ENCODE data around the gene PMM1. TPM values are rescaled to one million over a fixed set of nuclear protein-coding genes. Genes with fewer than 3 reads are reported as not detected.
A peak's percentile ranks its signal among the peaks of the same experiment; 100 is the strongest.

The PMM1 gene
- total RNA-seq, 1 experiment from 2014 or later, result 30.5 TPM

- BruUV-seq (replicated peaks), result TSS peak; percentile 80
- Histone ChIP-seq H3K27me3 (ENCODE audit: control insufficient read depth, insufficient read depth, low read length) (no peaks in the 10 kb centered on the region), H3K36me3 (ENCODE audit: control insufficient read depth, insufficient read depth, low read length) (no peaks in the 10 kb centered on the region; the same call in 1 of the 2 replicates), H3K9me3 (ENCODE audit: control insufficient read depth, insufficient read depth, low read depth, low read length) (no peaks in the 10 kb centered on the region), H3K4me1 (ENCODE audit: control insufficient read depth, insufficient read depth, low read length) (peaks cover 32% of the 10 kb centered on the region), H3K4me3 (ENCODE audit: low read depth in 2 of 2, low read length in 2 of 2) (no peak overlapping the region), H3K27ac (ENCODE audit: low read length) (no peak overlapping the region)
- DNase-seq (ENCODE audit: low read depth, low spot score), result no peak
- in situ Hi-C loops (cut with HindIII; ENCODE audit: low pct_unique_long_range_greater_than_20kb, low sequenced_read_pairs), result no loop called here
- TF ChIP-seq, protein P1, sequence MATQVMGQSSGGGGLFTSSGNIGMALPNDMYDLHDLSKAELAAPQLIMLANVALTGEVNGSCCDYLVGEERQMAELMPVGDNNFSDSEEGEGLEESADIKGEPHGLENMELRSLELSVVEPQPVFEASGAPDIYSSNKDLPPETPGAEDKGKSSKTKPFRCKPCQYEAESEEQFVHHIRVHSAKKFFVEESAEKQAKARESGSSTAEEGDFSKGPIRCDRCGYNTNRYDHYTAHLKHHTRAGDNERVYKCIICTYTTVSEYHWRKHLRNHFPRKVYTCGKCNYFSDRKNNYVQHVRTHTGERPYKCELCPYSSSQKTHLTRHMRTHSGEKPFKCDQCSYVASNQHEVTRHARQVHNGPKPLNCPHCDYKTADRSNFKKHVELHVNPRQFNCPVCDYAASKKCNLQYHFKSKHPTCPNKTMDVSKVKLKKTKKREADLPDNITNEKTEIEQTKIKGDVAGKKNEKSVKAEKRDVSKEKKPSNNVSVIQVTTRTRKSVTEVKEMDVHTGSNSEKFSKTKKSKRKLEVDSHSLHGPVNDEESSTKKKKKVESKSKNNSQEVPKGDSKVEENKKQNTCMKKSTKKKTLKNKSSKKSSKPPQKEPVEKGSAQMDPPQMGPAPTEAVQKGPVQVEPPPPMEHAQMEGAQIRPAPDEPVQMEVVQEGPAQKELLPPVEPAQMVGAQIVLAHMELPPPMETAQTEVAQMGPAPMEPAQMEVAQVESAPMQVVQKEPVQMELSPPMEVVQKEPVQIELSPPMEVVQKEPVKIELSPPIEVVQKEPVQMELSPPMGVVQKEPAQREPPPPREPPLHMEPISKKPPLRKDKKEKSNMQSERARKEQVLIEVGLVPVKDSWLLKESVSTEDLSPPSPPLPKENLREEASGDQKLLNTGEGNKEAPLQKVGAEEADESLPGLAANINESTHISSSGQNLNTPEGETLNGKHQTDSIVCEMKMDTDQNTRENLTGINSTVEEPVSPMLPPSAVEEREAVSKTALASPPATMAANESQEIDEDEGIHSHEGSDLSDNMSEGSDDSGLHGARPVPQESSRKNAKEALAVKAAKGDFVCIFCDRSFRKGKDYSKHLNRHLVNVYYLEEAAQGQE (IDR thresholded peaks at IDR 0.05; ENCODE audit: insufficient read depth in 1 of 2, low read depth in 2 of 2, low read length in 1 of 2), result no peak
- TF ChIP-seq POLR2AphosphoS5 (IDR thresholded peaks at IDR 0.05; ENCODE audit: low read depth, low read length), result no peak; the same call in 1 of the 2 replicates
- no peak for TF ChIP-seq CTCF (IDR thresholded peaks at IDR 0.05)
- intact Hi-C loops (cut with micrococcal nuclease; ENCODE audit: unreplicated experiment), result no loop called here
- no peak for ATAC-seq
- ChIA-PET CTCF (no interaction called here), POLR2A (no interaction called here)
These were observed 61.4 kb downstream of the PMM1 start for GRCh38 chr22:41528132-41528766.

Other genes starting within 250 kb of the PMM1 start
- gene TEF, start 207.9 kb downstream of the PMM1 start, total RNA-seq (2021; ENCODE audit: unreplicated experiment), result 7.8 TPM
- gene TOB2, start 143.0 kb downstream of the PMM1 start, total RNA-seq (2021; ENCODE audit: unreplicated experiment), result 43.6 TPM
- gene PHF5A, start 121.1 kb downstream of the PMM1 start, total RNA-seq (2021; ENCODE audit: unreplicated experiment), result 34.9 TPM
- gene ACO2, start 120.7 kb downstream of the PMM1 start, total RNA-seq (2021; ENCODE audit: unreplicated experiment), result 71.5 TPM
- gene POLR3H, start 45.4 kb downstream of the PMM1 start, total RNA-seq (2021; ENCODE audit: unreplicated experiment), result 46.6 TPM
- 1.5 TPM for gene CSDC2, start 28.8 kb downstream of the PMM1 start, total RNA-seq (2021; ENCODE audit: unreplicated experiment)
- gene DESI1, start 31.2 kb upstream of the PMM1 start, total RNA-seq (2021; ENCODE audit: unreplicated experiment), result 33.5 TPM
- 287 TPM for gene XRCC6, start 31.5 kb upstream of the PMM1 start, total RNA-seq (2021; ENCODE audit: unreplicated experiment)
- 113 TPM for gene SNU13, start 99.0 kb upstream of the PMM1 start, total RNA-seq (2021; ENCODE audit: unreplicated experiment)
- 0.18 TPM for gene MEI1, start 109.7 kb upstream of the PMM1 start, total RNA-seq (2021; ENCODE audit: unreplicated experiment)
- gene CCDC134, start 210.8 kb upstream of the PMM1 start, total RNA-seq (2021; ENCODE audit: unreplicated experiment), result 16.7 TPM
- gene SREBF2, start 243.3 kb upstream of the PMM1 start, total RNA-seq (2021; ENCODE audit: unreplicated experiment), result 73.0 TPM